GM18507 (cell line): Measurements from ENCODE around the gene TOP1.
A peak's percentile ranks its signal among the peaks of the same experiment; 100 is the strongest.
"Not testable (repeated sequence)": the region's sequence is repeated elsewhere in the genome, so short reads cannot be mapped to it uniquely, and the experiment has no call there.

Source experiments
- DNase-seq: peaks from one replicate; pipeline ENCODE4 v3.0.0; 2011; ENCODE audit warnings: low read depth; ENCODE audit not compliant: insufficient read length; ENCODE audit errors: extremely low spot score
- FAIRE-seq: peaks from 2 replicates; lab custom pipeline; 2011; peaks lifted over from hg19 to GRCh38; lab: Jason Lieb, UNC

Gene TOP1

DNA sequence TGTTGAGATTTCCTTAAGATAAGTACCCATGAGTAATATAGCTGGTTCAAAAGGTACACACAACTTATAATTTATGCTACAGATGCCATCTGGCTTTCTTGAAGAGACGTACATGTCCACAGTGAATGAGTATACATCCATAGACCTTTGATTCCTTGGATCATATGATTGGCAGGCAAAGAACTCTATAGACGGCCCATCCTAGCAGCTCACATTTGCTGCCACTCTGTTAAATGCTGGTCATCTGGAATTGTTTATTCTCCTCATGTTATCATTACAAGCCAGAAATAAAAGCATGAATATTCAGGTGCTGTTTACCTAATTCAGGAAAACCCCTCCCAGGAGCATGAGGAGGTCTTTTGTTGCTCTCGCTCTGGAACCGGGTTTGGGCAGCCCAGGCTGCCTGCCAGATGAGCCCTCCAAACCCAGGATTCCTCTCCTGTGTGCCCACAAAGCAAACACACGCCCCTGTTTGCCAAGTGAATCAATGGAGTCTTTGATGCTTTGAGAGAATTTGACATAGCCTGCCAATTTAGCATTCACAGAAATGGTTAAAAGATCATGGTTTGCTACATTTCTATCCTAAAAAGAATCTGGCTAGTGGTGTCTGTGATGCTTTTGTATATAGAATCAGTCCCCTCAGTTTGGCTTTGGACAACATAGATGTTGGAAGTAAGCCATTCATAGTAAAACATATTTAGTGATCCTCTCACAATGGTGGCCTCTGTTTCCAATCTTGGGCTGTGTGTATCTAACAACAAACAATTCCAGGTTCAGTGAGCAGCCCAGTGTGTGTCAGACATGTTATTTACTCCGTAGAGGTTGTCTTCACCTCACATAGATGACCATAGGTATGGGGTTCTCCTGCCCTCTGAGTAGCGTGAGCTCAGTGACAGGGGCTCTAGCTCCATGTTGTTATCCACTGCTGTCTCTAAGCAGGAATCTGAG, 91.3 kb downstream of the TOP1 start:
- no peak for DNase-seq
- no peak for FAIRE-seq

DNA sequence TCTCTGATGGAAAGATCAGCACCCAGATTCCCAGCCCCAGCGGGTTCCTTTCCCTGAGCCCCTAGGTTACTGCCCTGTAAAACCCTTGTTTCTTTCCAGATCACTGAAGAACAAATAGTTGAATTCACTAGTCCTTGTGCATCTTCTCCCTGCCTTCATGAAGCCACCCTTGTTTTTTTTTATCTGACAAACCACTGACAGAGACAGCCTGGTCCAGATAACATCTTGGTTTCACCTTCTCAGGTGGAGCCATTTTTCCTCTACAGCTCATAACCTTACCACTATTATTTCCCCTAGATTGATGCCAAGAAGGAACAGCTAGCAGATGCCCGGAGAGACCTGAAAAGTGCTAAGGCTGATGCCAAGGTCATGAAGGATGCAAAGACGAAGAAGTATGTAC, 92.8 kb downstream of the TOP1 start:
- no peak for FAIRE-seq
- DNase-seq: no peak

- FAIRE-seq (no peak), DNase-seq (no peak)
Observed at GRCh38 chr20:41123631-41124030, 95.0 kb downstream of the TOP1 start.

GRCh38 chr20:41124451-41125094, 96.0 kb downstream of the TOP1 start:
- no peak for DNase-seq
- no peak for FAIRE-seq

- DNase-seq (no peak), FAIRE-seq (no peak)
Observed at GRCh38 chr20:41125530-41126457, 97.2 kb downstream of the TOP1 start.

- DNase-seq (no peak), FAIRE-seq (no peak)
Observed at GRCh38 chr20:41126719-41127118, 98.1 kb downstream of the TOP1 start.

DNA sequence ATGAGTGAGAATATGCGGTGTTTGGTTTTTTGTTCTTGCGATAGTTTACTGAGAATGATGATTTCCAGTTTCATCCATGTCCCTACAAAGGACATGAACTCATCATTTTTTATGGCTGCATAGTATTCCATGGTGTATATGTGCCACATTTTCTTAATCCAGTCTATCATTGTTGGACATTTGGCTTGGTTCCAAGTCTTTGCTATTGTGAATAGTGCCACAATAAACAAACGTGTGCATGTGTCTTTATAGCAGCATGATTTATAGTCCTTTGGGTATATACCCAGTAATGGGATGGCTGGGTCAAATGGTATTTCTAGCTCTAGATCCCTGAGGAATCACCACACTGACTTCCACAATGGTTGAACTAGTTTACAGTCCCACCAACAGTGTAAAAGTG, 99.7 kb downstream of the TOP1 start:
- not testable (repeated sequence) for FAIRE-seq, DNase-seq

GRCh38 chr20:41131594-41132387, 103.2 kb downstream of the TOP1 start:
- FAIRE-seq (peak; percentile 31), DNase-seq (no peak)

GRCh38 chr20:41132388-41132775, 103.8 kb downstream of the TOP1 start:
- DNase-seq, FAIRE-seq: not testable (repeated sequence)

DNA sequence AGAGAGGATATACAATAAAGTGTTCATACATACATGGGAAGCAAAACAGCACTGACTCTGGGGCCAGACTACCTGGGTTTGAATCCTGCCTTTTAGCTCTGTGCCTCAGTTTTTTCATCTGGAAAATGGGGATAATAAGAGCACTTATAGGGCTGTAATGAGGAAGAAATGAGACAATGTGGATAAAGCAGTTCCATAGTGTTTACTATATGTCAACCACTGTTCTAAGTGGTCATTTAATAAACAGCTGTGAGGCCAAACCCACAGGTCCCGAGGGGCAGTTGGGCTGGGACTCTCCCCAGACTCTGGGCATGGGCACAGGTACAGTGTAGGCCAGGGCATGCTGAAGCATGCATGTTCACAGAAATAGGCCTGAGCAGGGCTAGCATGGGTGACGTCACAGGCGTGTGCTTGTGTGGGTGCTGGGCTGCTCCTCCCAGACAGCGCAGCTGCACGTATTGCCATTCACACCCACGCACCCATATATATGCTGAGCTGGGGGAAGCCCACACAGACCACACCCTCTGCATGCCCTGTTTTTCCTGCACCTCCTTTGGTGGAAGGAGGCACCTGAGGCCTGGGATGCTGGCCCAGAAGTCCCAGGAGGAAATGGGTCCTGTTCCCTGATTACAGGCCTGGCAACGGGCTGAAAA, 105.2 kb downstream of the TOP1 start:
- DNase-seq (peak; percentile 61), FAIRE-seq (peak; percentile 84)

- DNase-seq (no peak), FAIRE-seq (no peak)
Observed at GRCh38 chr20:41134362-41135186, 106.0 kb downstream of the TOP1 start.

- peak; percentile 54 for FAIRE-seq
- no peak for DNase-seq
Observed at GRCh38 chr20:41135187-41135887, 106.7 kb downstream of the TOP1 start.

DNA sequence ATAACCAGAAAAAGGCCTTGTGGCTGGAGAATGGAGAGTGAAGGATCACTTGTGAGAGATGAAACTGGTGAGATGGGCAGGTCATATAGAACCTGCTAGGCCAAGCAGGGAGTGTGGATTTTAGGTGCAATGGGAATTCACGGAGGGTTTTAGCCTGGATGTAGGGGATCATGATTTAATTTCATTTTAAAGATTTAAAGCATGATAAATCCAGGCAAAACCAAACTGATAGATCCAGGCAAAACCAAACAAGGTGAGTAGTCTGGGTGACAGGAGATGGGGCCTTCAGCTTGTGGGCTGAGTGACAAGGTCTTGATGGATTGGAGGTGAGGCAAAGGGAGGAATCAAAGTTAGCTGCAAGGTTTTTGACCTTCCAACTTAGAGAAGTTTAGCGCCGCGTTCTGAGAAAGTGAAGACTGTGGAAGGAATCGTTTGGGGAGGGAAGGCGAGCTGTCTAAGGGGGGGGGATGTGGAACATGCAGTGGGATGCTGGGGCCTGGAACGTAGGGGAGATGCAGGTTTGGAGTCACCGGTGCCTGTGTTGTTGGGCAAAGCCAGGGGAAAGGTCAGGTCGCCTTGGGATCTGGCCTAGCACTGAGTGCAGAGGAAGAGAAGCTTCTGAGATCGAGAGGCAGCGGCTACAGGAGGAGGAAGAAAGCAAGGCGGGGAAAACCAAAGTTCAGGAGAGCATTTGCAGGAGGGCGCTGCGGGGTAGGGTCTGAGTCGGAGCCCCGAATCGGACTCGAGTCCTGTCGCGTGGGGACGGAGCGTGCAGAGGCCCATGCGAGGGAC, 107.5 kb downstream of the TOP1 start:
- DNase-seq: no peak
- FAIRE-seq: no peak

GRCh38 chr20:41136680-41137613, 108.3 kb downstream of the TOP1 start, which contains the start of gene PLCG1:
PLCG1 (plus strand) TSS chr20:41137543; CDS start chr20:41137642, 99 bp downstream.
- DNase-seq: peak; percentile 91
- FAIRE-seq: peak; percentile 15
